Kidney (tissue), 14 donors: Measurements from ENCODE around the gene GAMT. TPM values are rescaled to one million over a fixed set of nuclear protein-coding genes. Genes with fewer than 3 reads are reported as not detected.

Source experiments
- DNase-seq, 5 donors: peaks; one replicate each; pipeline ENCODE4 v3.0.0-alpha.2; 2013 to 2020
- FAIRE-seq: peaks from 2 replicates; lab custom pipeline; 2012; peaks lifted over from hg19 to GRCh38; lab: Jason Lieb, UNC
- H3K27ac ChIP-seq, 2 donors: one replicate each; pipeline ENCODE4 v1.7.0; 2013; ENCODE audit warnings: low read depth in 2 of 2, low read length in 2 of 2, inconsistent platforms in 1 of 2
- H3K27me3 ChIP-seq: one replicate; pipeline ENCODE4 v1.7.1; 2013; ENCODE audit warnings: low read length, inconsistent platforms; ENCODE audit not compliant: control insufficient read depth, insufficient read depth
- H3K36me3 ChIP-seq, 3 donors: one replicate each; pipeline versions ENCODE4 v1.7.0 to v1.7.1; 2013; ENCODE audit warnings: low read length in 3 of 3, control low read depth in 1 of 3, inconsistent platforms in 1 of 3; ENCODE audit not compliant: insufficient read depth in 3 of 3, control insufficient read depth in 2 of 3
- H3K4me1 ChIP-seq, 3 donors: one replicate each; pipeline versions ENCODE4 v1.7.0 to v1.7.1; 2013; ENCODE audit warnings: low read length in 3 of 3, inconsistent platforms in 1 of 3, low read depth in 1 of 3; ENCODE audit not compliant: control insufficient read depth in 2 of 3, insufficient read depth in 2 of 3
- H3K4me3 ChIP-seq, 3 donors: one replicate each; pipeline versions ENCODE4 v1.7.0 to v1.8.1; 2013; ENCODE audit warnings: low read length in 3 of 3, control low read depth in 1 of 3, inconsistent platforms in 1 of 3
- H3K9ac ChIP-seq, 3 donors: one replicate each; pipeline versions ENCODE4 v1.7.0 to v1.7.1; 2013; ENCODE audit warnings: low read length in 3 of 3, control low read depth in 1 of 3, inconsistent platforms in 1 of 3
- H3K9me3 ChIP-seq, 3 donors: one replicate each; pipeline versions ENCODE4 v1.7.0 to v1.7.1; 2013; ENCODE audit warnings: low read length in 3 of 3, control low read depth in 1 of 3, inconsistent platforms in 1 of 3; ENCODE audit not compliant: control insufficient read depth in 2 of 3, insufficient read depth in 1 of 3
- CTCF ChIP-seq: IDR thresholded peaks from 3 replicates; pipeline ENCODE4 v1.5.1; 2012; ENCODE audit warnings: mild to moderate bottlenecking, moderate library complexity, borderline replicate concordance; ENCODE audit not compliant: insufficient read depth; ENCODE audit errors: extremely low read depth
- intact Hi-C: fragments of 100-400 bp; cut with DNase I; formaldehyde crosslinking; loops from one replicate; pipeline ENCODE4 v1.11.1; 2022
- polyA plus RNA-seq: library from polyadenylated mRNA; stranded (reverse); fragments of 350-450 nt; fragmentation: Illumina TruSeq; extraction: RNeasy Lipid Tissue Mini Kit (QIAGEN cat#74804); gene quantifications from one replicate; pipeline ENCODE4 v1.2.3, GENCODE V29; 2014; ENCODE audit warnings: low read depth, low replicate concordance; ENCODE audit not compliant: insufficient read depth
- total RNA-seq: library from RNA; stranded (reverse); fragmentation: NEBNext Ultra II Directional; extraction: Animal tissue kit (Norgen Biotek cat#: 25700); gene quantifications from one replicate; pipeline ENCODE4 v1.2.1, GENCODE V29; 2021
- donor health status: control.
- donor health status: control.
- donor health status: control.
- donor health status: control.
- donor health status: control.
- donor health status: DM: yes; HTN: yes; CAD: no.
- donor health status: Normal renal cell carcinoma (clear cell type).

Gene GAMT
- total and polyA plus RNA-seq, 2 donors from 2014 or later: 16.3 to 209 TPM

GRCh38 chr19:1385816-1386215 is 15.5 kb downstream of the GAMT start:
- Histone ChIP-seq H3K9ac (no peak overlapping the region), H3K9me3 (no peaks in the 10 kb centered on the region), H3K27me3 (no peaks in the 10 kb centered on the region), H3K4me3 (no peak overlapping the region), H3K27ac (no peak overlapping the region), H3K36me3 (peaks cover 4 to 13% (median 6%) of the 10 kb centered on the region in 3 donors), H3K4me1 (peaks cover 0 to 8% (median 0%) of the 10 kb centered on the region in 3 donors)
- FAIRE-seq (no peak), DNase-seq (no peak)
- no peak for TF ChIP-seq CTCF
- intact Hi-C loops: no loop called here

- peak overlapping the region; percentile 6 to 99 (median 89) for H3K9ac ChIP-seq
- TF ChIP-seq CTCF: no peak
- intact Hi-C loops: no loop called here
- H3K27me3 ChIP-seq: no peaks in the 10 kb centered on the region
- no peaks in the 10 kb centered on the region for H3K9me3 ChIP-seq
- no peak for FAIRE-seq
- peaks cover 4 to 8% (median 6%) of the 10 kb centered on the region in 3 donors for H3K36me3 ChIP-seq
- H3K4me1 ChIP-seq: peaks cover 0 to 8% (median 0%) of the 10 kb centered on the region in 3 donors
- H3K4me3 ChIP-seq: peak overlapping the region; percentile 67 to 90 (median 83)
- peak overlapping the region in 1 of 2 donors; percentile 80 for H3K27ac ChIP-seq
- no peak for DNase-seq
Measured at GRCh38 chr19:1384478-1385110, 16.7 kb downstream of the GAMT start.

GRCh38 chr19:1384085-1384462 is 17.3 kb downstream of the GAMT start:
- Histone ChIP-seq H3K4me1 (peaks cover 0 to 8% (median 0%) of the 10 kb centered on the region in 3 donors), H3K9me3 (no peaks in the 10 kb centered on the region), H3K27ac (peak overlapping the region; percentile 80 to 92), H3K36me3 (peaks cover 3% of the 10 kb centered on the region in 3 donors), H3K9ac (peak overlapping the region; percentile 6 to 99 (median 89)), H3K4me3 (peak overlapping the region; percentile 67 to 90 (median 83)), H3K27me3 (no peaks in the 10 kb centered on the region)
- no peak for TF ChIP-seq CTCF
- DNase-seq (no peak), FAIRE-seq (no peak)
- intact Hi-C loops: no loop called here
